DMS 273 (cell line): ENCODE measurements around the gene RNF213.
A peak's percentile ranks its signal among the peaks of the same experiment; 100 is the strongest.
"Not testable (repeated sequence)": the region's sequence is repeated elsewhere in the genome, so short reads cannot be mapped to it uniquely, and the experiment has no call there.

ENCODE experiments used
- DNase-seq: peaks from one replicate; lab custom pipeline; 2025; ENCODE audit not compliant: unreplicated experiment; lab: John Stamatoyannopoulos, UW

Gene RNF213

GRCh38 chr17:80316927-80317705 lies 56.5 kb downstream of the RNF213 start:
- DNase-seq, result peak; percentile 17

- DNase-seq, result no peak
Measured at GRCh38 chr17:80317706-80317980, 57.0 kb downstream of the RNF213 start.

- DNase-seq, result no peak
Measured at GRCh38 chr17:80318166-80318565, 57.5 kb downstream of the RNF213 start.

- DNase-seq, result no peak
Measured at GRCh38 chr17:80319262-80319998, 58.8 kb downstream of the RNF213 start.

GRCh38 chr17:80319999-80320344 lies 59.3 kb downstream of the RNF213 start:
- no peak for DNase-seq

GRCh38 chr17:80320496-80320895 lies 59.8 kb downstream of the RNF213 start:
- no peak for DNase-seq

GRCh38 chr17:80322864-80323263 lies 62.2 kb downstream of the RNF213 start:
- no peak for DNase-seq

GRCh38 chr17:80323982-80324381 lies 63.3 kb downstream of the RNF213 start:
- no peak for DNase-seq

- DNase-seq, result no peak
Measured at GRCh38 chr17:80327518-80327917, 66.9 kb downstream of the RNF213 start.

GRCh38 chr17:80328634-80329380 lies 68.2 kb downstream of the RNF213 start:
- no peak for DNase-seq

- not testable (repeated sequence) for DNase-seq
Measured at GRCh38 chr17:80329421-80329820, 68.8 kb downstream of the RNF213 start.

GRCh38 chr17:80330276-80330675 lies 69.6 kb downstream of the RNF213 start:
- no peak for DNase-seq

GRCh38 chr17:80330938-80331337 lies 70.3 kb downstream of the RNF213 start:
- not testable (repeated sequence) for DNase-seq

GRCh38 chr17:80331820-80332219 lies 71.2 kb downstream of the RNF213 start:
- DNase-seq, result no peak

GRCh38 chr17:80337195-80337895 lies 76.7 kb downstream of the RNF213 start:
- no peak for DNase-seq

- no peak for DNase-seq
Measured at GRCh38 chr17:80339118-80339517, 78.5 kb downstream of the RNF213 start.

GRCh38 chr17:80339731-80340456 lies 79.2 kb downstream of the RNF213 start:
- DNase-seq, result no peak

GRCh38 chr17:80345321-80345720 lies 84.7 kb downstream of the RNF213 start:
- DNase-seq, result no peak

- no peak for DNase-seq
Measured at GRCh38 chr17:80345841-80346497, 85.3 kb downstream of the RNF213 start.
